Vagina (tissue), 2 donors: ENCODE results near the gene GATAD2A. TPM values are rescaled to one million over a fixed set of nuclear protein-coding genes. Genes with fewer than 3 reads are reported as not detected.

ENCODE experiments used
- DNase-seq, 2 donors: peaks; one replicate each; pipeline ENCODE4 v3.0.0-alpha.2; 2017; ENCODE audit errors: extremely low spot score in 2 of 2
- H3K27ac ChIP-seq: fragments of 200-600 bp; sonication (generic); one replicate; pipeline ENCODE4 v1.5.1; 2019
- H3K27me3 ChIP-seq: fragments of 200-600 bp; sonication (generic); one replicate; pipeline ENCODE4 v1.5.1; 2019
- H3K36me3 ChIP-seq, 2 donors: fragments of 200-600 bp; sonication (generic); one replicate each; pipeline ENCODE4 v1.5.1; 2017 to 2019
- H3K4me1 ChIP-seq: fragments of 200-600 bp; sonication (generic); one replicate; pipeline ENCODE4 v1.5.1; 2019
- H3K4me3 ChIP-seq, 2 donors: fragments of 200-600 bp; sonication (generic); 1 replicate in 1 of 2; 2 replicates in 1 of 2; pipeline ENCODE4 v1.5.1; 2016 to 2019
- H3K9me3 ChIP-seq: fragments of 200-600 bp; sonication (generic); one replicate; pipeline ENCODE4 v1.5.1; 2019
- CTCF ChIP-seq, 3 experiments: fragments of 450-650 bp in 2 of 3; fragments of 200-600 bp in 1 of 3; sonication (generic) in 1 of 3; IDR thresholded peaks; one replicate each; pipeline ENCODE4 v1.5.1; 2017 to 2019; ENCODE audit warnings: antibody characterized with exemption in 3 of 3, mild to moderate bottlenecking in 2 of 3, moderate library complexity in 2 of 3
- POLR2A ChIP-seq, 2 donors: fragments of 450-650 bp; IDR thresholded peaks; one replicate each; pipeline ENCODE4 v1.6.1; 2017; ENCODE audit warnings: antibody characterized with exemption in 2 of 2, mild to moderate bottlenecking in 2 of 2, moderate library complexity in 2 of 2
- POLR2AphosphoS5 ChIP-seq, 2 donors: sonication (generic); formaldehyde crosslinking; IDR thresholded peaks; one replicate each; pipeline ENCODE4 v1.9.0; 2017; ENCODE audit warnings: antibody characterized with exemption in 2 of 2, mild to moderate bottlenecking in 2 of 2, low read depth in 1 of 2; ENCODE audit not compliant: insufficient read depth in 1 of 2
- intact Hi-C: fragments of 100-400 bp; cut with DNase I; formaldehyde crosslinking; loops from one replicate; pipeline ENCODE4 v1.15.1; 2023
- total RNA-seq: library from RNA; depleted of rRNA; stranded (reverse); fragments of >200 nt; gene quantifications from one replicate; pipeline ENCODE4 v1.2.3, GENCODE V29; 2016

The GATAD2A gene
- total RNA-seq, 1 donor from 2014 or later = 49.6 TPM

GRCh38 chr19:19541616-19542015 is 136.1 kb downstream of the GATAD2A start:
- TF ChIP-seq POLR2AphosphoS5 (IDR thresholded peaks at IDR 0.05; ENCODE audit: insufficient read depth in 1 of 2, low read depth in 1 of 2) (no peak), CTCF (IDR thresholded peaks at IDR 0.05) (no peak), POLR2A (IDR thresholded peaks at IDR 0.05) (no peak)
- no peak for DNase-seq
- H3K27ac ChIP-seq = no peak overlapping the region
- H3K27me3 ChIP-seq = no peaks in the 10 kb centered on the region
- H3K4me3 ChIP-seq = no peak overlapping the region
- H3K9me3 ChIP-seq = no peaks in the 10 kb centered on the region
- H3K4me1 ChIP-seq = peaks cover 37% of the 10 kb centered on the region
- no peaks in the 10 kb centered on the region for H3K36me3 ChIP-seq
- intact Hi-C loops = loop anchor here (10.0 kb wide), 1 partner anchor 413 kb away; no protein-coding TSS in a partner anchor

DNA sequence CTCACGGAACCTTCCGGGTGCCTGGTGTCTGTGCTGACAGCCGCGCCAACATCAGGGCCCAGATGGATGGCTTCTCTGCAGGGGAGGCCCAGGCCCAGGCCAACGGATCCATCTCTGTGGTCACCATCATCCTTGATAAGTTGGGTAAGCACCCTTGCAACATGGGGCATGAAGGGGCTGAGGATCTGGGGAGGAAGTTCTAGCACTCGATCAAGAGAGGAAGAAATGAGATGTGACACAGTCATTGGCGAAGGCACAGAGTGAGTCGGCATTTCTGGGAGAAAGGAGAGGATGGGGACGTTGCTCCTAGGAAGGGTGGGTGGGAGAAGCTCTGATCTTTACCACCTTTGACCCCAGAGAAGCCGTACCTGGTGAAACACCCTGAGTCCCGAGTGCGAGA is 137.0 kb downstream of the GATAD2A start:
- DNase-seq = no peak
- Histone ChIP-seq H3K27me3 (no peaks in the 10 kb centered on the region), H3K27ac (no peak overlapping the region), H3K9me3 (no peaks in the 10 kb centered on the region), H3K36me3 (no peaks in the 10 kb centered on the region), H3K4me1 (peaks cover 37% of the 10 kb centered on the region), H3K4me3 (no peak overlapping the region)
- TF ChIP-seq POLR2AphosphoS5 (IDR thresholded peaks at IDR 0.05; ENCODE audit: insufficient read depth in 1 of 2, low read depth in 1 of 2) (no peak), POLR2A (IDR thresholded peaks at IDR 0.05) (no peak), CTCF (IDR thresholded peaks at IDR 0.05) (no peak)
- intact Hi-C loops = loop anchor here (10.0 kb wide), 1 partner anchor 412 kb away; no protein-coding TSS in a partner anchor

- Histone ChIP-seq H3K36me3 (no peaks in the 10 kb centered on the region), H3K27me3 (no peaks in the 10 kb centered on the region), H3K4me3 (no peak overlapping the region), H3K9me3 (no peaks in the 10 kb centered on the region), H3K27ac (no peak overlapping the region), H3K4me1 (peaks cover 34% of the 10 kb centered on the region)
- DNase-seq = no peak
- TF ChIP-seq POLR2A (IDR thresholded peaks at IDR 0.05) = no peak
- no peak for TF ChIP-seq CTCF (IDR thresholded peaks at IDR 0.05)
- no peak for TF ChIP-seq POLR2AphosphoS5 (IDR thresholded peaks at IDR 0.05; ENCODE audit: insufficient read depth in 1 of 2, low read depth in 1 of 2)
- intact Hi-C loops = loop anchor here (10.0 kb wide), 1 partner anchor 412 kb away; no protein-coding TSS in a partner anchor
Measured at GRCh38 chr19:19543101-19543500, 137.6 kb downstream of the GATAD2A start.

DNA sequence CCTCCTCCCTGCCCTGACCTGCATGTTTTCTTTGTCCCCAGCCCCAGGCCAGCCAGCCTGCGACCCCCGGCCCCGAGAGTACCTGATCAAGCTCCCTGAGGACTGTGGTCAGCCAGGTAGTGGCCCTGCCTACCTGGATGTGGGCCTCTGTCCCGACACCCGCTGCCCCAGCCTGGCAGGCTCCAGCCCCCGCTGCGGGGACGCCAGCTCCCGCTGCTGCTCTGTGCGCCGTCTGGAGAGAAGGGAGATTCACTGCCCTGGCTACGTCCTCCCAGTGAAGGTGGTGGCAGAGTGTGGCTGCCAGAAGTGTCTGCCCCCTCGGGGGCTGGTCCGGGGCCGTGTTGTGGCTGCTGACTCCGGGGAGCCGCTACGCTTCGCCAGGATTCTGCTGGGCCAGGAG is 138.2 kb downstream of the GATAD2A start:
- no peak for DNase-seq
- Histone ChIP-seq H3K27ac (no peak overlapping the region), H3K4me1 (peaks cover 29% of the 10 kb centered on the region), H3K36me3 (no peaks in the 10 kb centered on the region), H3K27me3 (no peaks in the 10 kb centered on the region), H3K4me3 (no peak overlapping the region), H3K9me3 (no peaks in the 10 kb centered on the region)
- intact Hi-C loops = loop anchor here (10.0 kb wide), 1 partner anchor 411 kb away; no protein-coding TSS in a partner anchor
- TF ChIP-seq POLR2A (IDR thresholded peaks at IDR 0.05) (no peak), CTCF (IDR thresholded peaks at IDR 0.05) (no peak), POLR2AphosphoS5 (IDR thresholded peaks at IDR 0.05; ENCODE audit: insufficient read depth in 1 of 2, low read depth in 1 of 2) (no peak)

GRCh38 chr19:19544257-19544953 is 138.9 kb downstream of the GATAD2A start:
- no peak for DNase-seq
- H3K4me3 ChIP-seq = no peak overlapping the region
- TF ChIP-seq POLR2AphosphoS5 (IDR thresholded peaks at IDR 0.05; ENCODE audit: insufficient read depth in 1 of 2, low read depth in 1 of 2) = no peak
- TF ChIP-seq POLR2A (IDR thresholded peaks at IDR 0.05) = no peak
- TF ChIP-seq CTCF (IDR thresholded peaks at IDR 0.05) = no peak
- intact Hi-C loops = loop anchor here (10.0 kb wide), 1 partner anchor 410 kb away; no protein-coding TSS in a partner anchor
- no peaks in the 10 kb centered on the region for H3K9me3 ChIP-seq
- no peaks in the 10 kb centered on the region for H3K27me3 ChIP-seq
- H3K36me3 ChIP-seq = no peaks in the 10 kb centered on the region
- H3K4me1 ChIP-seq = peaks cover 24% of the 10 kb centered on the region
- H3K27ac ChIP-seq = no peak overlapping the region
